Activated naive CD8-positive, alpha-beta T cell (primary cell): ENCODE results near the gene ZNF362.
A peak's percentile ranks its signal among the peaks of the same experiment; 100 is the strongest.
"Not testable (repeated sequence)": the region's sequence is repeated elsewhere in the genome, so short reads cannot be mapped to it uniquely, and the experiment has no call there.

Experiments used
- H3K27ac Mint-ChIP-seq: one replicate; pipeline ENCODE4 v1.8.0; 2021; ENCODE audit warnings: mixed read lengths
- H3K27me3 Mint-ChIP-seq: one replicate; pipeline ENCODE4 v1.8.0; 2021; ENCODE audit warnings: mixed read lengths
- H3K36me3 Mint-ChIP-seq: one replicate; pipeline ENCODE4 v1.8.0; 2021; ENCODE audit warnings: mixed read lengths
- H3K4me1 Mint-ChIP-seq: one replicate; pipeline ENCODE4 v1.8.0; 2021; ENCODE audit warnings: low read depth, mixed read lengths
- H3K4me3 Mint-ChIP-seq: one replicate; pipeline ENCODE4 v1.8.0; 2021; ENCODE audit warnings: mild to moderate bottlenecking, mixed read lengths
- H3K9me3 Mint-ChIP-seq: one replicate; pipeline ENCODE4 v1.8.0; 2021; ENCODE audit warnings: low read depth, mixed read lengths

ZNF362 gene

DNA sequence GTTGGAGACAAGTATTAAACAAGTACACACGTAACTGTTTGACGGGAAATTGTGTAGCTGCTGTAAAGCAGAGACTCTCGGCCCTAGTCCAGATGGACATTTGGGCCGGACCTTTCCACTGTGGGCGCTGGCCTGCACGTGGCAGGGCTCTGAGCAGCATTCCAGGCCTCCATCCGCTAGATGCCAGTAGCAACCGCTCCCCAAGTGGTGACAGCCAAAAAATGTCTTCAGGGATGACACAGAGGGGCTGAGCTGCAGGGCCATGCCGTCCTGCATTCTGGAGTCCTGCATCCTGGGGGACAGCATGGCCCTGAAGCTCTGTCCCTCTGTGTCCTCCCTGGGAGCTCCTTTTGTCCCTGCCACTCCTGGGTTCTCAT, 39.8 kb downstream of the ZNF362 start:
- Mint-ChIP-seq H3K36me3 (peaks cover 2% of the 10 kb centered on the region), H3K9me3 (no peaks in the 10 kb centered on the region), H3K4me1 (no peaks in the 10 kb centered on the region), H3K27ac (no peak overlapping the region), H3K4me3 (no peak overlapping the region), H3K27me3 (no peaks in the 10 kb centered on the region)

DNA sequence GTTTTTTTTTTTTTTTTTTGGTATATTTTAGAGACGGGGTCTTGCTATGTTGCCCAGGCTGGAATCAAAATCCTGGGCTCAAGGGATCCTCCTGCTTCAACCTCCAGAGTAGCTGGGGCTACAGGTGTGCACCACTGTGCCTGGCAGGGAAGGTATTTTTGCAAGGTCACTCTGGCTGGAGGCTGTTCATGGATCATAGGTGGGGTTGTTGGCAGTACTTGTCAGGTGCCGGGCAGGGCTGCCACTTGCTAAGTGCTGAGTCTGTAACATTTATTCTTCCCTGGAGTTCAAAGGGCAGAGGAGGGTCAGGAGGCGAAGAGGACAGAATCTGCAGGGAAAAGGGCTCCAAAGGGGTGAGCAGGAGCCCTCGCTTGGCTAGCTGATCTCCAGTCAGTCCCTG, 40.5 kb downstream of the ZNF362 start:
- Mint-ChIP-seq H3K4me1 (no peaks in the 10 kb centered on the region), H3K36me3 (peaks cover 2% of the 10 kb centered on the region), H3K9me3 (no peaks in the 10 kb centered on the region), H3K4me3 (no peak overlapping the region), H3K27ac (no peak overlapping the region), H3K27me3 (no peaks in the 10 kb centered on the region)

DNA sequence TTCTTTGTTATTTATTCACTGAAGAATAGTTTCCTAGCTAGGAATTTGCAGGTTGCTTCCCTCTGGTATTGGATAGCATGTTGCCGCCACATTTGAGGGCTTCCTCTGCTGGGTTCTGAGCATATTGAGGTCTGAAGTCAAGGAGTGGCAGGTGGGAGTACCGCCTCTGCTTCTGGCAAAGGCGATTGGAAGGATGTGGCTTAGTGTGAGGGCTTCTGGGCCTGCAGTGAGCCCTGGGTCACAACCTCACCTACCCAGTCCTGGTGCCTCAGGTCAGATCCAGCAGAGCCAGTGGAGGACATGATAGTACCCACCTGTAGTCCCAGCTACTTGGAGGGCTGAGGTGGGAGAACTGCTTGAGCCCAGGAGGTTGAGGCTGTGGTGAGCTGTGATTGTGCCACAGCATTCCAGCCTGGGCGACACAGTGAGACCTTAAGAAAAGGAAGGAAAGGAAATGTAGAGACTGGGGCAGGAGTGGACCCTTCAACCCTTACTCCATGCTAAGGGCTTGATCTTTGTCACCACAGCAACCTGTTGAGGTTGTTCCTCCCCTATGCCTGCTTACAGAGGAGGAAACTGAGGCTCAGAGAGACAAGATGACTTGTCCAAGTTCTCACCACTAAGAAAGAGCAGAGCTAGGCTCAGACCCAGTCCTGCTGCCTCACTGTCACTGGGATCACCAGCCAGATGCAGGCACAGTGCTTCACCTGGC, 41.8 kb downstream of the ZNF362 start:
- Mint-ChIP-seq H3K27me3 (no peaks in the 10 kb centered on the region), H3K4me1 (peaks cover 10% of the 10 kb centered on the region), H3K4me3 (no peak overlapping the region), H3K9me3 (no peaks in the 10 kb centered on the region), H3K27ac (no peak overlapping the region), H3K36me3 (peaks cover 2% of the 10 kb centered on the region)

DNA sequence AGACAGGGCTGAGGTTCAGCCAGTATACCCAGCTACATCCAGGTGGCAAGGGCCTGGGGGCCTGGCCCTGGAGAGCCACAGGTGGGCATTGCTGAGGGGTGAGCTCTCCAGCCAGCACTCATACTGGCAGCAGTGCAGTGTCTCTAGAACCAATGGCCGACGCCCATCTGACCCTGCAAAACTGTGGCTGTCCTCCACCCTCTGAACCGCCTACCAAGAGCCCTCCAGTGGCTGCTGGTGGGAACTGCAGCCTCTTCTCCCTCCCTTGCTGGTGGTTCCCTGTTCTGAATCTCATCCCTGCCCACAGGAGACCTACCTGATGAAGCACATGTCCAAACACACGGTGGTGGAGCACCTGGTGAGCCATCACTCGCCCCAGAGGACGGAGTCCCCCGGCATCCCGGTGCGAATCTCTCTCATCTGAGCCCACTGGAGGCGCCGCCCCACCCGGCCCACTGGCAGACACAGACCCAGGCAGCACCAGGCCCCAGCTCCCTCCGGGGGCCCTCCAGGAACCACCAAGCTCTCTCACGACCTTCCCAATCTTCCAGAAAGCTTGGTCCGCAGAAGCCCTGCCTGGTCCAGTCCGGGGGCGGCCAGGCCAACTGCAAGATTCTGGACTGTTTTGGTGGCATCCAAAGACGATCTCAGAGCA, 42.5 kb downstream of the ZNF362 start:
- Mint-ChIP-seq H3K9me3 (no peaks in the 10 kb centered on the region), H3K4me3 (no peak overlapping the region), H3K4me1 (peaks cover 13% of the 10 kb centered on the region), H3K36me3 (peaks cover 2% of the 10 kb centered on the region), H3K27ac (no peak overlapping the region), H3K27me3 (no peaks in the 10 kb centered on the region)

DNA sequence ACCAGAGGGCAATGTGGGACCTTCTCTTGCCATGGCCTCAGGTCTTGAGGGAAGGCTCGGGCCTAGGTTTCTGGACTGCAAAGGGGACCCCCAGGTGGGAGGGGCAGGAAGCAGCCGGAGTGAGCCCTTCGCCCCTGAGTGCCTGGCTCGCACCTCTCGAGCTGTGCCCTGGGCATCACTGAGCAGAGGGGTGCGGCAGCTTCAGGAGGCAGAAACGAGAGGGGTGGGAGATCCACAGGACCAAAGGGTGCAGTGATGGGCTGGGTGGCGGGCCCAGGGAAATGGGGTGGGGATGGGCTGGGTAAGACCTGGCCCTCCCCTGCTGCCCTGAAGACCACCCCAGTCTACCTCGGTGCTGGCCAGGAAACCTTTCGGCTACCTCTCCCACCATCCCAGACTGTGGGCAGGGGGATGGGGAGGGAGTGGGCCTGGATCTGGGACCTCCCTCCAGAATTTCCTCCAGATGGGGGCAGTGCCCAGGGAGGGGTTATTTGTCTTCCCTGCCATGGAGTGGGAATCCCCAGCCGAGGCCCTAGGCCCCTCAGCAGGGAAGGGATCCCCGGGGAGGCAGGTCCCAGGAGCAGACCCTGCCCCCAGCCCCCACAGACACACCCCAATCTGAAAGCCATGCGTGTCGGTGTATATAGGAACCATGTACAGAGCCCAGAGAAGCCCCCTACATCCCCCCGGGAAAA, 43.3 kb downstream of the ZNF362 start:
- Mint-ChIP-seq H3K27ac (no peak overlapping the region), H3K9me3 (no peaks in the 10 kb centered on the region), H3K36me3 (peaks cover 2% of the 10 kb centered on the region), H3K27me3 (no peaks in the 10 kb centered on the region), H3K4me1 (peaks cover 13% of the 10 kb centered on the region), H3K4me3 (no peak overlapping the region)

DNA sequence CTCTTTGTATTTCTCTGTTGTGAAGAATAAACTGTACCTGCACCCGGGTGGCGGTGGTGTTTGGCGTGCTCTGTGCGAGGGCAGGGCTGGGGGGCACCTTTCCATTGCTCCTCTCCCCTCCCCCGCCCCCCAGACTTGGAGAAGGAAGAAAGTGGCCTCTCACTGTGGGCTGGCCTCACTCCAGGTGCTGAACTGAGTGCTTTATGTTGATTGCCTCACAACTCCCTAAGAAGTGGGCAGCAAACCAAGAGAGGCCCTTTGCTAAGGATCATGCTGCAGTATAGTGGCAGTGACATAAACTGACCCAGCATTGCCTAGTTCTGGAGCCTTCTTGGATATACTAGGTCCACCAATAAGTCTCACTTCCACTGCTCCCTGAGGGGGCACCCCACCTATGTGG, 44.4 kb downstream of the ZNF362 start:
- Mint-ChIP-seq H3K27ac (no peak overlapping the region), H3K4me3 (no peak overlapping the region), H3K9me3 (no peaks in the 10 kb centered on the region), H3K27me3 (no peaks in the 10 kb centered on the region), H3K36me3 (peaks cover 2% of the 10 kb centered on the region), H3K4me1 (peaks cover 13% of the 10 kb centered on the region)

DNA sequence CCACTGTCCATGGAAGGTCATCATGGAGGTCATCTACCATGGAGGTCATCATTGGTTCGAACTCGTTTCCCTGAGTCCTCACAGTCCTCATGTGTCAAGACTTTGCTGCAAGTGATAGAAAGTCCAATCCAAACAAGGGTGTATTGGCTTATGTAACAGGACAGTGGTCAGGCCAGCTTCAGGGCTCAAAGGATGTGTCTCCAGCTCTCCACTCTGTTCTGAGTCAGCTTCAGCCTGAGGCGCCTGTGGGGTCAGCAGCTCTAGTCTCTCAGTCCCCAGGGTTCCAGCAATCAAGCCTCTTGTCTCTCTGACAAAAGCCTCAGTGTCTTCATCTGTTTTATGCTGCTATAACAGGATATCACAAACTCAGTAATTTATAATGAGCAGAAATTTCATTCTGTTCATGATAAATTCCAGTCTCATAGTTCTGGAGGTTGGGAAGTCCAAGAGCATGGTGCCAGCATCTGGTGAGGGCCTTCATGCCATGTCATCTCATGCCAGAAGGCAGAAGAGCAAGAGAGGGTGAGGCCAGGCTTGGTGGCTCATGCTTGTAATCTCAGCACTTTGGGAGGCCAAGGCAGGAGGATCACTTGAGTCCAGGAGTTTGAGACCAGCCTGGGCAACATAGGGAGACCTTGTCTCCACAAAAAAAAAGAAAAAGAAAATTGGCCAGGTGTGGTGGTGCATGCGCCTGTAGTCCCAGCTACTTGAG, 45.1 kb downstream of the ZNF362 start:
- Mint-ChIP-seq H3K4me3 (no peak overlapping the region), H3K9me3 (no peaks in the 10 kb centered on the region), H3K27me3 (peaks cover 3% of the 10 kb centered on the region), H3K27ac (peak overlapping the region; percentile 8), H3K36me3 (peaks cover 4% of the 10 kb centered on the region), H3K4me1 (peaks cover 13% of the 10 kb centered on the region)

DNA sequence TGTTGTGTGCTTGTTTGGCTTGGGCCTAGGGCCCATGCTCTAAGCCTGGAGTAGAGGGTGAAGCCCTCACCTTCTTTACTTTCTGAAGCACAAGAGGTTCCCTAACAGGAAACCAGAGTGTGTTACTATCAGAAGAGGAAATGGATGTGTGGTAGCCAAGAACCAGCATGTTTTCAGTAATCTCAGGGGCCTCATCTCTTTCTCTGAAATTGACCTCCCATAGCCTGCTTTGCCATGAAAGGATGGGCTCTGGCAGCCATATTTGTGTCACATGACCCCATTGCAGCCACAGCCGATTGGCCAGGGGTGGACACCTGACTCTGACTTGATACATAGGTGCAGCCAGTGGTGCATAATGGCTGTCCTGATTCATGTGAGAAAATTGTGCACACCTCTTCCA, 46.0 kb downstream of the ZNF362 start:
- peaks cover 3% of the 10 kb centered on the region for H3K27me3 Mint-ChIP-seq
- peaks cover 13% of the 10 kb centered on the region for H3K4me1 Mint-ChIP-seq
- H3K4me3 Mint-ChIP-seq: no peak overlapping the region
- H3K9me3 Mint-ChIP-seq: no peaks in the 10 kb centered on the region
- peak overlapping the region; percentile 81 for H3K27ac Mint-ChIP-seq
- H3K36me3 Mint-ChIP-seq: peaks cover 3% of the 10 kb centered on the region

DNA sequence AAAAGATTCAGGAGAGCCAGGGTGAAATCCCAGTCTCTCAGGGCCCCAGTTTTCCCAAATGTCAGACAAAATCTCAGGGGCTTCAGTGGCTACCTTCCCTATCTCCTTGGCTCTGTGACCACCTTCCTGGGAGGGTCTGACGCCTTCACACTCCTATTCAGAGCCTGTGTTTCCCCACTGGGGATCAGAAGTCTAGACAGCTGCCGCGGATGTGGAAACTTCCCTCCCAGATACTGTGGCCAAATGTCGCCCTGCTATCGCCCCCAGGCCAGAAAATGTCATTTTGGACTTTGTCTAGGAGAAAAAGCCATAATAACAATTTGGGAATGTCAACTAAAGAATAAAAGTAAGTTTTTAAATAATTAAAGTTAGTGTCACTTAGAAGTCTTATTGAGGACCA, 48.7 kb downstream of the ZNF362 start:
- no peak overlapping the region for H3K27ac Mint-ChIP-seq
- peaks cover 3% of the 10 kb centered on the region for H3K27me3 Mint-ChIP-seq
- no peak overlapping the region for H3K4me3 Mint-ChIP-seq
- H3K9me3 Mint-ChIP-seq: no peaks in the 10 kb centered on the region
- peaks cover 3% of the 10 kb centered on the region for H3K36me3 Mint-ChIP-seq
- peaks cover 13% of the 10 kb centered on the region for H3K4me1 Mint-ChIP-seq

DNA sequence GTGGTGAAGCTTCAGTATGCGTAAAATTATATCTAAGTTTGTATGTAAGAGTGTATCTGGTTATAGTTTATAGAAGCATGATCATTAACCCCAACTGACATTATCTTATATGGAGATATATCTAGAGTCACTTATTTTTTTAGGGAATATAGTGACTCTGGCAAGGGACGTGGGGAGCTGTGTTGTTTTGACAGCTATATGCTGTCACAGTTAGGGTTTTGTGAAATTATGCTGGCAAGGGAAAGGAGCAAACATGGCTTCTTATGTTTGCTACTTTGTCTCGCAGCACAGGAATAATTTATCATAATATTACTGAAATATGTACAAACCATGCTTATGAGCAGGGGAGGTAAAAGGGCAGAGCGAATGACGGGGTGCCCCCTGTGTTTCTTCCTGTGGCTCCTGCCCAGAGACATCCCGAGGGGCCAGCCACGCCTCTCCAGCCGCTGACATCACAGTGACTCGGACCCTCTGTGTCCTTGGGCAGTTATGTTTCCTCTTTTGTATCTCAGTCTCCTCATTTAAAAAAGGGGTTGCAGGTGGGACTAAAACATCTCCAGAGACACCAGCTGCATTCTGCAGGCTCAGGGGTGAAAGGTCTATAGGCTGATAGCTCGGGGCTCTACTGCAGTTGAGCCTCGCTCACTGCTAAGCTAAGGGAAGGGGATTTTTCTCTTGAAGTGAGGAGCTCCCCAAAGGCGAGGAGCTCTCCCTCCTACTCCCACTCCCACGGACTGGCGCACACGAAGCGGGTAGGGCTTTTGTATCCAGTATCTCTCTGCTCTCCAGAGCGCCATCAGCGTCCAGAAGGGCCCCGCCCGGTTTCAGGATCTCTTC, 49.7 kb downstream of the ZNF362 start:
- H3K4me1 Mint-ChIP-seq: peaks cover 13% of the 10 kb centered on the region
- no peak overlapping the region for H3K27ac Mint-ChIP-seq
- H3K27me3 Mint-ChIP-seq: peaks cover 3% of the 10 kb centered on the region
- H3K9me3 Mint-ChIP-seq: no peaks in the 10 kb centered on the region
- H3K36me3 Mint-ChIP-seq: peaks cover 3% of the 10 kb centered on the region
- H3K4me3 Mint-ChIP-seq: no peak overlapping the region

DNA sequence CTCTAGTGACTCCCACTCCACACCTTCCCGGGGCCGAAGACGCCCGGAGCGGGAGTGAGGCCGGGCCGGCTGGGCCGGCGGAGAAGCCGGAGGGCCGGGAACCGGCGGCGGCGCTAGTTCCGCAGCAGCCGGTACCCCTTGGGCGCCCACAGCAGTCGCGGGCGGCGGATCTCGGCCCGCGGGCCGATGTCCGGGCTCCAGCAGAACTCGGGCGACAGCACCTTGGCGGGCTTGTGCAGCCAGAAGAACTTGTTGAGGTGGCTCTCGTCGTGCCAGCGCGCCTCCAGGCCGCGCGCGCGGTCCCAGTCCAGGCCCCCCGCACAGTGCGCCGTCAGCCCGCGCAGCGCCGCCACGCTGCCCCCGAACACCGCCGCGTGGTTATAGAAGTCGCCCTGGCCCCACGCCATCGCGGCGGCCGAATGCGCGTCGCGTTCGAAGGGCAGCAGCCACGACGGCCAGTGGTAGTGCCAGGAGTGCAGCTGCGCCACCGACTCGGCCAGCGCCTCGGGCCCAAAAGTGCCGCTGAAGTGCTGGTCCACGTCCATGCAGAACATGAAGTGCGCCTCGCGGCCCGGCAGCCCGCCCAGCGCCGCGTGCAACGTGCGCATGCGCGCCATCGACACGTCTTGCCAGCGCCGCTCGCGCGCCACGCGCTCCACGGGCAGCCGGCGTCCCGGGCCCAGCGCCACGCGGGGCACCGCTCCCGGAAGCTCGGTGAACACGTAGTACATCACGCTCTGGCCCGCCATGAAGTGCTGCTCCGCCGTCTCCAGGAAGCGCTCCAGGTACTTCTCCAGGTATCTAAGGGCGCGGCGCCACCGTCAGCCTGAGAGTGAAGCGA, 50.6 kb downstream of the ZNF362 start:
- H3K27me3 Mint-ChIP-seq: peaks cover 7% of the 10 kb centered on the region
- H3K4me3 Mint-ChIP-seq: no peak overlapping the region
- H3K27ac Mint-ChIP-seq: no peak overlapping the region
- H3K4me1 Mint-ChIP-seq: peaks cover 13% of the 10 kb centered on the region
- no peaks in the 10 kb centered on the region for H3K9me3 Mint-ChIP-seq
- peaks cover 5% of the 10 kb centered on the region for H3K36me3 Mint-ChIP-seq

DNA sequence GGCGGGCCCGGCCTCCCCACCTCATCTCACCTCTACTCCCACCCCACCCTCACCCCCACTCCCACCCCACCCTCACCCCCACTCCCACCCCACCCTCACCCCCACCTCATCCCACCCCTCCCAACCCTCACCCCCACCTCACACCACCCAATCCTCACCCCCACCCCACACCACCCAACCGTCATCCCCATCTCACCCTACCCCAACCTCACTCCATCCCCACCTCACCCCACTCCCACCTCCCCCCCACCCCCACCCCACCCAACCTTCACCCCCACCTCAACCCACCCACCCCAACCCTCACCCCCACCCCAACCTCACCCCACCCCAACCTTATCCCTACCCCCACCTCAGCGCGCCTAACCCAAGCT, 51.2 kb downstream of the ZNF362 start:
- Mint-ChIP-seq H3K4me1 (peaks cover 9% of the 10 kb centered on the region), H3K36me3 (peaks cover 5% of the 10 kb centered on the region), H3K9me3 (no peaks in the 10 kb centered on the region), H3K27ac (no peak overlapping the region), H3K27me3 (peaks cover 7% of the 10 kb centered on the region), H3K4me3 (no peak overlapping the region)

DNA sequence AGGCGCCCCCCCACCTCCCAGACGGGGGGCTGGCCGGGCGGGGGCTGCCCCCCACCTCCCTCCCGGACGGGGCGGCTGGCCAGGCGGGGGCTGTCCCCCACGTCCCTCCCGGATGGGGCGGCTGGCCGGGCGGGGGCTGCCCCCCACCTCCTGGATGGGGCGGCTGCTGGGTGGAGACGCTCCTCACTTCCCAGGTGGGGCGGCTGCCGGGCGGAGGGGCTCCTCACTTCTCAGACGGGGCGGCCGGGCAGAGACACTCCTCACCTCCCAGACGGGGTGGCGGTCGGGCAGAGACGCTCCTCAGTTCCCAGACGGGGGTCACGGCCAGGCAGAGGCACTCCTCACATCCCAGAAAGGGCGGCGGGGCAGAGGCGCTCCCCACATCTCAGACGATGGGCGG, 53.1 kb downstream of the ZNF362 start:
- not testable (repeated sequence) for H3K4me3 Mint-ChIP-seq, H3K4me1 Mint-ChIP-seq, H3K9me3 Mint-ChIP-seq, H3K27ac Mint-ChIP-seq, H3K27me3 Mint-ChIP-seq, H3K36me3 Mint-ChIP-seq

DNA sequence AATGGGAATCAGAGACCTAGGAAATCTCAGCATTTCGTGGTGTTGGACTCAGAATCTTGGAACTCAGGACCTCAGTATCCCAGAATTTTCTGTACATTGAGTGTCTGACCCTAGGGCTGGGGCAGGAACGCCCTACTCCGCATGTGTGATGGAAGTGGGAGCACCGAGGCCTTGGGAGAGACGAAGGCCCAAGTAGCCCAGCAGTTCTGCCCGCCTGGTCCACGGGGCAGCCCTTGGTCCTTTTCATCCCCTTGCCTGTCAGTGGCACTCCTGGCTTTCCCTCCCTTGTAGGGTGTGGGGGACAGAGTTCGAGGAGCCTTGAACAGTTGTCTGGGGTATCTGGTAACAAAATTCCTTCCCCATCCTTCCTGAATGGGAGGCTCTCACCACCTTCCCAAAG, 54.4 kb downstream of the ZNF362 start:
- no peaks in the 10 kb centered on the region for H3K9me3 Mint-ChIP-seq
- peaks cover 4% of the 10 kb centered on the region for H3K4me1 Mint-ChIP-seq
- no peak overlapping the region for H3K27ac Mint-ChIP-seq
- no peak overlapping the region for H3K4me3 Mint-ChIP-seq
- peaks cover 5% of the 10 kb centered on the region for H3K36me3 Mint-ChIP-seq
- peaks cover 9% of the 10 kb centered on the region for H3K27me3 Mint-ChIP-seq
